Measurements from ENCODE around the gene HINT1. TPM values are rescaled to one million over a fixed set of nuclear protein-coding genes. Genes with fewer than 3 reads are reported as not detected.

Gene HINT1
- 100 to 1,000 TPM; 161 to 217 (median 214) TPM for total RNA-seq

GRCh38 chr5:131165119-131165727 is at the start of gene HINT1:
HINT1 (minus strand) TSS chr5:131165256; CDS start chr5:131165205, 51 bp downstream.
- Histone ChIP-seq H3K9me3 (no peaks in the 10 kb centered on the region), H3K36me3 (no peaks in the 10 kb centered on the region), H3K4me1 (peaks cover 0 to 4% of the 10 kb centered on the region in 2 donors), H3K27me3 (no peaks in the 10 kb centered on the region), H3K27ac (peak within 1 kb of the TSS; percentile 95 to 98), H3K4me3 (peak within 1 kb of the TSS; percentile 82 to 96 (median 89))
- DNase-seq (ENCODE audit: low spot score in 2 of 2), result peak; percentile 83 to 88
- TF ChIP-seq CTCF (IDR thresholded peaks at IDR 0.05) (no peak), POLR2A (IDR thresholded peaks at IDR 0.05) (peak; percentile 80), POLR2AphosphoS5 (IDR thresholded peaks at IDR 0.05) (peak; percentile 70 to 90 (median 87))
- intact Hi-C loops (cut with DNase I; ENCODE audit: low total_unique reads), result no loop called here

GRCh38 chr5:131214609-131215227 is 49.7 kb upstream of the HINT1 start:
- H3K27ac ChIP-seq, result no peak overlapping the region
- no peak for DNase-seq (ENCODE audit: low spot score in 2 of 2)

GRCh38 chr5:131212471-131213021 is 47.5 kb upstream of the HINT1 start:
- no peak for DNase-seq (ENCODE audit: low spot score in 2 of 2)
- Histone ChIP-seq H3K4me3 (no peak overlapping the region), H3K27me3 (no peaks in the 10 kb centered on the region), H3K27ac (no peak overlapping the region), H3K9me3 (no peaks in the 10 kb centered on the region), H3K4me1 (no peaks in the 10 kb centered on the region), H3K36me3 (no peaks in the 10 kb centered on the region)
- TF ChIP-seq POLR2AphosphoS5 (IDR thresholded peaks at IDR 0.05) (no peak), POLR2A (IDR thresholded peaks at IDR 0.05) (no peak), CTCF (IDR thresholded peaks at IDR 0.05) (no peak)
- intact Hi-C loops (cut with DNase I; ENCODE audit: low total_unique reads), result no loop called here

More at GRCh38 chr5:131214609-131215227, 49.7 kb upstream of the HINT1 start:
- H3K9me3 ChIP-seq, result no peaks in the 10 kb centered on the region
- H3K4me3 ChIP-seq, result no peak overlapping the region
- no peaks in the 10 kb centered on the region for H3K4me1 ChIP-seq
- no peak for TF ChIP-seq POLR2A (IDR thresholded peaks at IDR 0.05)
- no peak for TF ChIP-seq POLR2AphosphoS5 (IDR thresholded peaks at IDR 0.05)
- no peak for TF ChIP-seq CTCF (IDR thresholded peaks at IDR 0.05)
- no peaks in the 10 kb centered on the region for H3K27me3 ChIP-seq
- H3K36me3 ChIP-seq, result no peaks in the 10 kb centered on the region
- intact Hi-C loops (cut with DNase I; ENCODE audit: low total_unique reads), result no loop called here

GRCh38 chr5:131211669-131212068 is 46.6 kb upstream of the HINT1 start:
- no peak for DNase-seq (ENCODE audit: low spot score in 2 of 2)
- no peaks in the 10 kb centered on the region for H3K4me1 ChIP-seq
- TF ChIP-seq POLR2A (IDR thresholded peaks at IDR 0.05) (no peak), POLR2AphosphoS5 (IDR thresholded peaks at IDR 0.05) (no peak), CTCF (IDR thresholded peaks at IDR 0.05) (no peak)
- H3K36me3 ChIP-seq, result no peaks in the 10 kb centered on the region
- H3K4me3 ChIP-seq, result no peak overlapping the region
- no peak overlapping the region for H3K27ac ChIP-seq
- no peaks in the 10 kb centered on the region for H3K9me3 ChIP-seq
- H3K27me3 ChIP-seq, result no peaks in the 10 kb centered on the region
- intact Hi-C loops (cut with DNase I; ENCODE audit: low total_unique reads), result no loop called here

- H3K9me3 ChIP-seq, result no peaks in the 10 kb centered on the region
- no peak overlapping the region for H3K27ac ChIP-seq
- no peaks in the 10 kb centered on the region for H3K36me3 ChIP-seq
- TF ChIP-seq CTCF (IDR thresholded peaks at IDR 0.05), result no peak
- TF ChIP-seq POLR2AphosphoS5 (IDR thresholded peaks at IDR 0.05), result no peak
- TF ChIP-seq POLR2A (IDR thresholded peaks at IDR 0.05), result no peak
- H3K27me3 ChIP-seq, result no peaks in the 10 kb centered on the region
- intact Hi-C loops (cut with DNase I; ENCODE audit: low total_unique reads), result no loop called here
- H3K4me1 ChIP-seq, result no peaks in the 10 kb centered on the region
- H3K4me3 ChIP-seq, result no peak overlapping the region
- DNase-seq (ENCODE audit: low spot score in 2 of 2), result no peak
These were observed 45.1 kb upstream of the HINT1 start for GRCh38 chr5:131210151-131210510.
